ENCODE results near the gene ARHGAP42.
"Not testable (repeated sequence)": the region's sequence is repeated elsewhere in the genome, so short reads cannot be mapped to it uniquely, and the experiment has no call there.

Gene ARHGAP42
- total RNA-seq = 0 to 0.12 (median 0) reads per million in 4 donors

DNA sequence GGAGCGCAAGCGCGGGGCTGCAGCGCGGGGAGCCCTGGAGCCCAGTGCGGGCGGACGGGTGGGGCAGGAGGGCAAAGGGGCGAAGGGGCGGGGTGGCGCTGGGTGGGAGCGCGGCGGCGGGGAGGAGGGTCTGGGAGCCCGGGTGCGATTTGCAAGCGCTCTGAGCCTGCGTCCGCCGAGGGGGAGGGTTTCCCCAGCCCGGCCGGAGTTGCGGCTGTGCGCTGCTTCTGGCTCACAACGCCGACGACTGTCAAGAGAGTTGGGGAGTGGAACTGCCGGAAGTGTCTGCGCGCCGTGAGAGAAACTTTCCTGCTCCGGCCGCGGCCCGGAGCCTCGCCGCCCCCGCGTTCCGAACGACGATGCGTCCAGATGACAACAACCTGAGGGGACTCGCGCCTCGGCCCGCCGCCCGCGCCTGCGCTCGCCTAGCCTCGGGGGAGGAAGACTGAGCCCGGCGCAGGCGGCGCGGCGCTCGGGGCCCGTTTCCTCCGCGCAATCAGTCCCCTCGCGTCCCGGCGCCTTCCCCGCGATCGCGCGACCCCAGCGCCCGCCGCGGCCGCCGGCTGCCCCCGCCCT lies at the start of gene ARHGAP42:
Gene ARHGAP42, plus strand, starts transcription at position 235 of the 576 bp plus-strand sequence. CDS start 391 bp downstream, outside the sequence.
- DNase-seq = peak in 1 of 5 donors; percentile 18

- no peak for DNase-seq
Measured at GRCh38 chr11:100637706-100638105, 49.4 kb upstream of the ARHGAP42 start.

DNA sequence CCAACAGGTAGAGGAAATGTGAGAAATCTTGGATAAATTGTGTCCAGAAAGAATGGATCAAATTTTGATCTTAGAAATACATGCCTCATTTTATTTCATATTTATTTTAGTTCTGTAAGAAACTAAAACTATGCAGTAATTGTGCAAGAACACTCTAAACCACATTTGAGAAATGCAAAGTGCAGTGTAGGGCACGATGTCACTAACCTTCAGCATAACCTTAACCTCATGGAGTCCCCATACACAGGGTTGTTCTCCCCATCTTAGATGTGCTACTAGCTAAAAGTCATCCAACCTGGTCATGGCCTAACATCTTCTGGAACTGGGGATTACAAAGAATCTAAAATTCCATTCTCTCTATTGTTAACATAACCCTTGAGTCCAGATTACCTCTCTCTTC lies 48.4 kb upstream of the ARHGAP42 start:
- no peak for DNase-seq

GRCh38 chr11:100639140-100639539 lies 47.9 kb upstream of the ARHGAP42 start:
- DNase-seq = no peak

DNA sequence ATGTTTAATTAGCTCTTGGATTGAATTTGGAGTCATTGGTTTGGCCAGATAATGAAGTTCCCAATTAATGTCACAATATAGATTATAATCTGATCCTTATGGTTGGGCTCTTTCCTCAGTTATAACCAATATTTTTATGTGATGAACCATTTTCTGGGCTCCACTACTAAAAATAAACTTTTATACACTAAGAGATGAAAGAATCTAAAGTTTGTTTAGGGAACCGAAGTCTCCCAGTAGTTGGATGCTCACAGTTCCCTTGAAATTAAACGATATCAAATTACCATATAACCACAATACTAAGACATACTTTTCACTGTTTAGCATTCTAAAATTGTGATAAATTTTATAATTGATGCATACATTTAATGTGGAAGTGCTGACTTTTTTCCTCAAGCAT lies 47.0 kb upstream of the ARHGAP42 start:
- no peak for DNase-seq

DNA sequence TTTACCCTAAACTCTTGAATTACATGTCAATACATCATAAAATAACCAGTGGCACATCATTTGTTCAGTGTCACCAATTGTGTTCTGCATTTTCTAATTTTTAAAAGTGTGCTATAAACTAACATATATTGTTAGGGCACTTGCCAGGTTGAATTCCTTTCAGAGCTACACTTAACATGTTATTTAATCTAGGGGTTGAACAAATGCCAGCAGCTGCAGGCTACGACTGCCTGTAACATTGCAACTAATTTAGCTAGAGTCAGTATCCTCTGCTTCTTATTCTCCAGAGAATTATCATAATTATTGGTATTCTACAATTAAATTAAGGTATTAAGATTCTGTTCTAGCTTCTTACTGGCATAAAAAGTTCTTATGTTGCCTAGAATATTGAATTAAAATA lies 46.4 kb upstream of the ARHGAP42 start:
- no peak for DNase-seq

DNA sequence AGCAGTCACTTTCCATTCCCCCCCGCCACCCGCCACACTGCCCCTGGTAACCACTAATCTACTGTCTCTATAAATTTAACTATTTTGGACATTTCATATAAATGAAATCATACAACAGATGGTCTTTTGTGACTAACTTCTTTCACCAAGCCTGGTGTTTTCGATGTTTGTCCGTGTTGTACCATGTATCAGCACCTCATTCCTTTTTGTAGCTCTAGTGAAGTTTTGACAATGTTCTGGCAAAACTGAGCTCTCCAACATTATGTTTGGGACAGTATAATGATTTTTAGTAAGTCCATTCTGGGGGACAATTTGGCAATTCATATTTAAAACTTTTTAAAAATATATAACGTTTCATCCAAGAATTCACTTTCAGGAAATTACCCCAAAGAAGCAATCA lies 45.6 kb upstream of the ARHGAP42 start:
- no peak for DNase-seq

DNA sequence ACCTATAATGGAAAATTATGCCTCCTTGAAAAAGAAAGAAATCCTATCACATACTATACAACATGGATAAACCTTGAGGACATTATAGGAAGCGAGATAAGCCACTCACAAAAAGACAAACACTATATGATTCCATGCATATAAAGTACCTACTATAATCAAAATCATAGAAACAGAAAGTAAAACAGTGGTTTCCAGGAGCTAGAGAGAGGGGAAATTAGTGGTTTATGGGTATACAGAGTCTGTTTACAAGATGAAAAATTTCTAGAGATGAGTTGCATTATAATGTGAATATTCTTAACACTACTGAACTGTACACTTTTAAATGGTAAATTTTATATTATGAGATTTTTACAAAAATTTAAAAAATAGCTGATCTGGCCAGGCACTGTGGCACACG lies 40.5 kb upstream of the ARHGAP42 start:
- DNase-seq = no peak

- DNase-seq = no peak
Measured at GRCh38 chr11:100647861-100648260, 39.2 kb upstream of the ARHGAP42 start.

DNA sequence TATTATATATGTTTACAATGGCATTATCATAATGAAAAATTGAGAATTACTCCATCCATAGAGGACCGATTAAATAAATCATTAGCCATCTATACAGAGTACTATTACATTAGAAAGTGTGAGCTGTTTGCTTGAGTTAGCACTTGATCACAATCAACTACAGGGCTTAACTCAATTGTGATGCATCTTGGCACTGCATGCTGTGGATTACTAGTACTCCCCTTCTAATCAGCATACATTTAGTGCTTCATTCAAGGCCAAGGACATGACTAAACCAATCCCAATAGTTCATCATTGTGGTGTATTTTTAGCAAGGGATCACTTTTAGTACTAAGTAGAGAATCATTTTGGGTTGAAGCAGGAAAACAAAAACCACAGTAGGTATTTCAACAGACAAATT lies 23.5 kb upstream of the ARHGAP42 start:
- DNase-seq = no peak

DNA sequence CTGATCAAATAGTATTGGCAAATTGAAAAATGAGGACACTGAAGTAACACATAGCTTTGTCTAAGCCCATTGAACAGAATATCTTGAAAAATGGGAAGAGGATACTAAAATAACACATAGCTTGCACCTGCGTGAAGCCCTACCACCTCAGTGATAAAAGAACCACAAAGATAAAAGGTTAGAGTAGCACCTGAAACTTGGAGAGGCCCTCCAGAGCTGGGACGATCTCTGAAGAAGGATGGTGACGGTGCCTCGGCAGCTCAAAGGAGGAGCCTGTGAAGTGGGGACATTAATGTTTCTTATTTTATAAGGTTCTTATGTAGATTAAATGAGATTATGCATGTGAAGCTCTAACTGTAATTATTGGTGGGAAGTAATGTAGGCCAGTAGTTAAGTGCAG lies 23.1 kb upstream of the ARHGAP42 start:
- no peak for DNase-seq

- DNase-seq = not testable (repeated sequence)
Measured at GRCh38 chr11:100666816-100667215, 20.3 kb upstream of the ARHGAP42 start.

- DNase-seq = no peak
Measured at GRCh38 chr11:100667449-100667848, 19.6 kb upstream of the ARHGAP42 start.

- DNase-seq = no peak
Measured at GRCh38 chr11:100670140-100670539, 16.9 kb upstream of the ARHGAP42 start.

- no peak for DNase-seq
Measured at GRCh38 chr11:100671471-100671870, 15.6 kb upstream of the ARHGAP42 start.

DNA sequence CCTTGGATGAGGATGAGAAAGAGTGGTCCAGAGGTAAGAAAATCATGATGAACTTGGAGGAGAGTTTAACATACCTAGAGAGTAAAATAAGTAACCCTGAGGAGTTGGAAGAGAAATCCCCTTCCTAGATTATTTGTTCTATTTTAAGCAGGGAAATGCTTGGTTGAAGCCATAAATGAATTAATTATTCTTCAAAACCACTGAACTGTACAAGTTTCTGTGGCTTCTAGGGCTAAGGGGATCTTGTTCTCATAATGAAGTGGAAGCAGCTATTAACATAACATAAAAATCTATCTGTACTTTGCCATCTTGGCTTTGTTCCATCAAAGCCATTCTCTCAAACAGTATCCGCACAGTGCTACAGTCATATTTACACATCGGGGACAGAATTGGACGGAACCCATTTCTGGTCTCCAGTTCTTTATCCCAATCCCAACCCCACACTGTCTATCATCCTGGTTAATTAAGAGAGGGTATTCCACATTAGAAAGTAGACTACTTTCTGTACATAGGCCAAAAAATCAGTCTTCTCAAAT lies 14.5 kb upstream of the ARHGAP42 start:
- no peak for DNase-seq

GRCh38 chr11:100673063-100673462 lies 14.0 kb upstream of the ARHGAP42 start:
- DNase-seq = no peak

DNA sequence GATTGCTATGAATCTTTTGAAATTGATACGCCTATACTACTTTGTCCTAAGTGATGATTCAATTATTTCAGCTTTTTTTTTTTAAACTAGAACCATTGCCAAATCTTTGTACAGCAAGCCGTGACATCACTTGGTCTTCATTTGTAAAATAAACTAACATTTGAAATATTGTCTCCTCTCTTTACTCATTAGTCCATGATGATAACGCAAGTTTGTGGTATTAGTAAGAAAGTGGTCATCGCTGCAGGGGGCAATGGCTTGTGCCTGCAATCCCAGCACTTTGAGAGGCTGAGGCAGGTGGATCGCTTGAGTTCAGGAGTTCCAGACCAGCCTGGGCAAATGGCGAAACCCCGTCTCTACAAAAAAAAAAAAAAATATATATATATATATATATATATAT lies 12.9 kb upstream of the ARHGAP42 start:
- DNase-seq = no peak

- no peak for DNase-seq
Measured at GRCh38 chr11:100675115-100675650, 11.9 kb upstream of the ARHGAP42 start.

DNA sequence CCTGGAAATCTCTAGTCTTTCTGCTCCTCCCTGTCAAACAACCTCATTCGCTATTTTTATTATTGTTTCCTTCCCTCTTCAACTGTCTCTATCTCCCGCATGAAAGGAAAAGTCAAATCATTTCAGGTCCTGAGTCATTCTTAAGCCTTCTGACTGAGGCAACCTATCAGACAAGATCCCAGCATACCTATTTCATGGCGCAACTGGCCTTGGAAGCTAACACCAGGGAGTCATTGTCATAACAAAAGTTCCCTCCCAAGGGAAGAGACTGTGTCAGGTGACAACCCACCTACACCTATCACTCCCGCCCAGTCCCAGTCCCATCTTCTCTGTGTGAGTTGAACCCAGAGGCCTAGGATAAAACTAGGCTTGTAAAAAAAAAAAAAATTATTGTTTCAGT lies 10.2 kb upstream of the ARHGAP42 start:
- no peak for DNase-seq

DNA sequence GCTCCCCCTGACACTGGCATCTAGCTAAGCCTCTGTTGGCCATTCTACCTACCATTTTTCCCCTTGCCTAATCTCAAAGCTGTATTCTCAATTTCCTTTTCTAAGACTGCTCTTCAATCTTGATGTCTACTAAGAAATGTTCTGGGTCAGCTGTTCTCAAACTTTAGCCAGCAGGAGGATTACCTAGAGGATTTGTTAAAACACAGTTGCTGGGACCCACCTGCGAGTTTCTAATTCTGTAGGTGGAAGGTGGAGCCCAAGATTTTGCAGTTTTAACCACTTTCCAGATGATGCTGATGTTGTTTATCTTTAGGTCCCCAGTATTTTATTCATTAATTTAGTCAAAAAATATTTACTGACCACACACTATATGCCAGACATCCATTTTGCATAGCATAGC lies 9.3 kb upstream of the ARHGAP42 start:
- DNase-seq = no peak

- no peak for DNase-seq
Measured at GRCh38 chr11:100680070-100680469, 7.0 kb upstream of the ARHGAP42 start.

- DNase-seq = peak in 1 of 5 donors; percentile 31
Measured at GRCh38 chr11:100681064-100681502, 6.0 kb upstream of the ARHGAP42 start.

DNA sequence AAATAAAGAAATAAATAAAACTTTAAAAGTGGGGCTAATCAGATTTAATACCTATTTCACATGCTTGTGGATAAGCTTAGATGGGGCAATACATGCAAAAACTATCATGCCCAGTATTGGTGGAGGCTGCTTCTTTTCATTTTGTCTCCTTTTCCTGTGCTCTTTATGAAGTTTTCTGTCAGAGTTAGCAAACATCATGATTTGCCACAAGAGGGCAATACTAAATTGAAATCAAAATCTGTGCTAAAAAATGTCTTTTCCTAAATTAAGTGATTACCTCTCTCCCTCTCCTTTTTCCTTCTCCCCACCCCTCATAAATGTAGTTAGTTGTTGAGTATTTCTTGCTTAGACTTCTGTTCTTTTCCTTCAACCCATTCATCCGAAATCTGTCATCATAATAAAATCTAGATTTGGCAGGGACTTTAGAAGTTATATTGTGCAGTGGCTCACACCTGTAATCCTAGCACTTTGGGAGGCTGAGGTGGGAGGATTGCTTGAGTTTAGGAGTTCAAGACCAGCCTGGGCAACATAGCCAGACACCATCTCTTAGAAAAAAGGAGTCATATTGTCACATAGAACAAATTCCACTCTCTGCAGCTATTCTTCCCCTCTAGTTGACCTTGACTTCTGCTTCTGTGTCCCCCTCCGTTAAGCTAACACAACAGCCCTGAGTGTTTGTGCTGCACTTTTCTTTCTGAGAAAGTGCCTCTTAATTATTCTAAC lies 4.7 kb upstream of the ARHGAP42 start:
- DNase-seq = no peak
